ENCODE data around the gene HBG2.
"Not testable (repeated sequence)": the region's sequence is repeated elsewhere in the genome, so short reads cannot be mapped to it uniquely, and the experiment has no call there.

The HBG2 gene

GRCh38 chr11:5258543-5259262 lies 4.1 kb upstream of the HBG2 start:
- TF ChIP-seq CTCF (conservative IDR thresholded peaks at IDR 0.05; ENCODE audit: control insufficient read depth, insufficient read depth, low read depth, low read length): no peak
- DNase-seq (ENCODE audit: low read depth): no peak
- H3K4me3 ChIP-seq (ENCODE audit: control insufficient read depth, low read depth, low read length): no peak overlapping the region

DNA sequence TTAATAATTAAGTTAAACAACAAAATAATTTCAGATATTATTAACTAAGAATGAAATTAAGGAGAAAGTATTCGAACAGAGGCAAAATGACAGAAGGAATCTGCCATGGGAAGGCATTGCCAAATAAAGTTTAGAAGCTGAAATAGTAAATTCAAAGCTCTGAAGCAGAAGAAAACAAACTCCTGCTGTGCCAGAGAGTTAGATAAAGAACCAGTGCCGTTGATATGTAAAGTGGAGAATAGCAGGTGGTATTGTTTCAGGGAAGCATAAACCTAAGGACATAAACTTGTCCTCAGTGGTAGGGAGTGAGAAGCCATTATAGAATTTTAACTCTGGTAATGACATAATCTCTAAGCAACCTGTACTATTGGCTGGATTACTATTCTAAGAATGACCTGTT lies 2.7 kb upstream of the HBG2 start:
- no peak overlapping the region for H3K4me3 ChIP-seq (ENCODE audit: control insufficient read depth, low read depth, low read length)
- no peak for DNase-seq (ENCODE audit: low read depth)
- TF ChIP-seq CTCF (conservative IDR thresholded peaks at IDR 0.05; ENCODE audit: control insufficient read depth, insufficient read depth, low read depth, low read length): no peak

DNA sequence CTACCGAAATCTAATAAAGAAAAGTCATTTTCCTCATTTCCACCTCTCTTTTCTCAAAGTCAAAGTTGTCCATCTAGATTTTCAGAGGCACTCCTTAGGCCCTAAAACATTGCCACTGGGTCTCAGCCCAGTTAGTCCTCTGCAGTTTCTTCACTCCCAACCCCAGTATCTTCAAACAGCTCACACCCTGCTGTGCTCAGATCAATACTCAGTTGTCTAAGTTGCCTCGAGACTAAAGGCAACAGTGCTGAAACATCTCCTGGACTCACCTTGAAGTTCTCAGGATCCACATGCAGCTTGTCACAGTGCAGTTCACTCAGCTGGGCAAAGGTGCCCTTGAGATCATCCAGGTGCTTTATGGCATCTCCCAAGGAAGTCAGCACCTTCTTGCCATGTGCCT lies 558 bp downstream of the HBG2 start:
- not testable (repeated sequence) for H3K4me3 ChIP-seq (ENCODE audit: control insufficient read depth, low read depth, low read length); DNase-seq (ENCODE audit: low read depth)

- H3K4me3 ChIP-seq (ENCODE audit: control insufficient read depth, low read depth, low read length); DNase-seq (ENCODE audit: low read depth): not testable (repeated sequence)
These were observed 1.1 kb downstream of the HBG2 start for GRCh38 chr11:5253440-5253839.

DNA sequence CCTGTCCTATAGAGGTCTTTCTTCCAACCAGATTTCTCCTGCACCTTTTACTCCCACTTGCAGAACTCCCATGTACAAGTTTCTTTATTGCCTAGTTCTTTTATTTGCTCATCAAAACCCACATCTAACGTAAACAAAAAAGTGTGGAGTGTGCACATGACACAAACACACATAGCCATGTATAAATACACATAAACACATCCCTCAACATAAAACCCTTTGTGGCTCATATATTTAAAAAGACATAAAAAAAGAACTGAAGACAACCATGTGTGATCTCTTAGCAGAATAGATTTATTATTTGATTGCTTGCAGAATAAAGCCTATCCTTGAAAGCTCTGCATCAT lies 1.7 kb downstream of the HBG2 start:
- H3K4me3 ChIP-seq (ENCODE audit: control insufficient read depth, low read depth, low read length): no peak overlapping the region
- no peak for TF ChIP-seq CTCF (conservative IDR thresholded peaks at IDR 0.05; ENCODE audit: control insufficient read depth, insufficient read depth, low read depth, low read length)
- DNase-seq (ENCODE audit: low read depth): no peak

GRCh38 chr11:5252192-5252918 lies 2.2 kb downstream of the HBG2 start:
- no peak for TF ChIP-seq CTCF (conservative IDR thresholded peaks at IDR 0.05; ENCODE audit: control insufficient read depth, insufficient read depth, low read depth, low read length)
- no peak overlapping the region for H3K4me3 ChIP-seq (ENCODE audit: control insufficient read depth, low read depth, low read length)
- DNase-seq (ENCODE audit: low read depth): no peak

- TF ChIP-seq CTCF (conservative IDR thresholded peaks at IDR 0.05; ENCODE audit: control insufficient read depth, insufficient read depth, low read depth, low read length): no peak
- H3K4me3 ChIP-seq (ENCODE audit: control insufficient read depth, low read depth, low read length): no peak overlapping the region
- no peak for DNase-seq (ENCODE audit: low read depth)
These were observed 2.8 kb downstream of the HBG2 start for GRCh38 chr11:5251746-5252145.
